Thymus (tissue), 11 donors: ENCODE results near the gene PIEZO2. TPM values are rescaled to one million over a fixed set of nuclear protein-coding genes. Genes with fewer than 3 reads are reported as not detected.

Experiments used
- DNase-seq, 9 donors: peaks; one replicate each; pipeline ENCODE4 v3.0.0-alpha.2; 2013; ENCODE audit warnings: low spot score in 9 of 9, low read depth in 6 of 9, missing footprints in 1 of 9
- H3K27ac ChIP-seq, 2 donors: one replicate each; pipeline ENCODE4 v1.5.1; 2013; ENCODE audit warnings: control low read depth in 1 of 2, low read depth in 1 of 2, low read length in 1 of 2, mild to moderate bottlenecking in 1 of 2, moderate library complexity in 1 of 2
- H3K27me3 ChIP-seq, 2 donors: one replicate each; pipeline ENCODE4 v1.5.1; 2013; ENCODE audit warnings: low read length in 1 of 2; ENCODE audit not compliant: control insufficient read depth in 2 of 2, insufficient read depth in 1 of 2
- H3K36me3 ChIP-seq, 2 donors: one replicate each; pipeline ENCODE4 v1.5.1; 2013; ENCODE audit warnings: low read length in 1 of 2, mild to moderate bottlenecking in 1 of 2, moderate library complexity in 1 of 2; ENCODE audit not compliant: control insufficient read depth in 2 of 2, insufficient read depth in 2 of 2
- H3K4me1 ChIP-seq, 2 donors: one replicate each; pipeline ENCODE4 v1.5.1; 2013; ENCODE audit warnings: low read length in 2 of 2; ENCODE audit not compliant: control insufficient read depth in 2 of 2, insufficient read depth in 2 of 2
- H3K4me3 ChIP-seq, 2 donors: one replicate each; pipeline ENCODE4 v1.5.1; 2013; ENCODE audit warnings: low read length in 2 of 2, control low read depth in 1 of 2, mild to moderate bottlenecking in 1 of 2
- H3K9me3 ChIP-seq, 2 donors: one replicate each; pipeline ENCODE4 v1.5.1; 2013; ENCODE audit warnings: low read length in 1 of 2, mild to moderate bottlenecking in 1 of 2; ENCODE audit not compliant: control insufficient read depth in 2 of 2, insufficient read depth in 1 of 2
- WGBS: extraction: QIAGEN DNeasy Blood & Tissue Kit; methylation state at CpG from one replicate; pipeline ENCODE4 v1.1.7; 2013; 5-methylcytosine and 5-hydroxymethylcytosine counted together
- polyA plus RNA-seq: library from polyadenylated mRNA; stranded (reverse); fragments of 200-250 nt; gene quantifications from one replicate; pipeline ENCODE4 v1.2.3, GENCODE V29; 2013
- total RNA-seq: library from RNA; stranded (reverse); fragments of 120-200 nt; gene quantifications from one replicate; pipeline ENCODE4 v1.2.4, GENCODE V29; 2013
- donor health status: healthy.

Gene PIEZO2
- total and polyA plus RNA-seq, 2 donors = 1.5 to 3.2 TPM

DNA sequence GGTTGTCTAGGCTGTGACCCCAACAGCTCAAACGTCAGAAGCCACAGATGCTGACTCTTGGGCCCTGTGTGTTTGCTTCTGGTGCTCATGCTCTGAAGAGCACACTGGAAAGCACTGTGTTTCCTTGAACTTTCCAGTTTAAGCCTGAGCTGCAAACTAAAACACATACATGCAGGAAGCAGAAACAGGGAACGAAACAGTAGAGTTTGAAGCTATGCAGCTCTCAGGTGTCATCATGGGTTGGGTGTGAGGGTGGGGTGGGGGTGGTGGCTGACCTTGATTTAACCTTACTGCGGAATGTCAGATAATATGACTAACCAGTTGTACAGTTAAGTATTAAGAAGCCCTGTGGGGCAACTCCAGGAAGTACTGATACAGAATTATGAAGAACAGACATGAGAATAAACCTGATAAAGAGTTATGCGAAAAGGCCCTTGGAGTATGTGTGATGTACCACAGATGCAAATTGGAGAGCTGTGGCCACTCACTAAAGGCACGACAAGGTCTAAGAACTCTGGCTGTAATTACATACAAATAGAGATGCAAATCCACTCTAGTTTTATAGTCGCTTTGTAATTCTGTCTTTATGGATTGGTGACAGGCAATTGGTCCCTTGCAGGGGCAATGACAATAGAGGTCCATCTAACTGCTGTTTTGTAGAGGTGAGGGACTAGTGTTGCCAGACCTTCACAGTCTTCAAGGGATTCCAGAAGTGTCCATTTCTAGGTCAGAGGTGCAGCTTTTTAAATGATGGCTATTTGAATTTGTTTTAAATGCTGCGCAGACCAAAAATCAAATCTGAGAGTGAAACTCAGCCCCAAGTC is 350.4 kb downstream of the PIEZO2 start:
- 80% methylated on average over 7 of the region's 7 CpGs for WGBS
- Histone ChIP-seq H3K4me1 (peaks cover 4 to 16% of the 10 kb centered on the region in 2 donors), H3K27ac (no peak overlapping the region), H3K36me3 (no peaks in the 10 kb centered on the region), H3K27me3 (no peaks in the 10 kb centered on the region), H3K4me3 (no peak overlapping the region), H3K9me3 (no peaks in the 10 kb centered on the region)
- no peak for DNase-seq

DNA sequence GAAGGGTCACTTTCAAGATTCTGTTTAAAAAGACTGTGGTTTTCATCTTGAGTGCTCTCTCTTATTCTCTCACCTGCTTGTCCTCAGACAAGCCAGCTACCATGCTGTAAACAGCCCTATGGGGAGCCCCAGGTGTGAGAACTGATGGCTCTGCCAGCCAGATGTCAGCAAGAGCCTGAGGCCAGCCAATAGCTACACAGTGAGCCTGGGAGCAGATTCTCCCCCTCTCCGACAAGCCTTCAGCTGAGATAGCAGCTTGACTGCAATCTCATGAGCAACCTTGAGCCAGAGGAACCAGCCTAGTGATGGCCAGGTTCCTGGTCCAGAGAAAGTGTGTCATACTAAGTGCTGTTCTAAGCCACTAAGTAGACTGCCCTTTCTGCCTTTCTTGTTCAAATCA is 351.5 kb downstream of the PIEZO2 start:
- Histone ChIP-seq H3K27ac (peak overlapping the region in 1 of 2 donors; percentile 13), H3K36me3 (no peaks in the 10 kb centered on the region), H3K4me1 (peaks cover 4 to 16% of the 10 kb centered on the region in 2 donors), H3K4me3 (no peak overlapping the region), H3K27me3 (no peaks in the 10 kb centered on the region), H3K9me3 (no peaks in the 10 kb centered on the region)
- peak in 8 of 9 donors; percentile 19 to 78 (median 46) for DNase-seq
- 62% methylated on average over 1 of the region's 1 CpG for whole genome bisulfite sequencing

DNA sequence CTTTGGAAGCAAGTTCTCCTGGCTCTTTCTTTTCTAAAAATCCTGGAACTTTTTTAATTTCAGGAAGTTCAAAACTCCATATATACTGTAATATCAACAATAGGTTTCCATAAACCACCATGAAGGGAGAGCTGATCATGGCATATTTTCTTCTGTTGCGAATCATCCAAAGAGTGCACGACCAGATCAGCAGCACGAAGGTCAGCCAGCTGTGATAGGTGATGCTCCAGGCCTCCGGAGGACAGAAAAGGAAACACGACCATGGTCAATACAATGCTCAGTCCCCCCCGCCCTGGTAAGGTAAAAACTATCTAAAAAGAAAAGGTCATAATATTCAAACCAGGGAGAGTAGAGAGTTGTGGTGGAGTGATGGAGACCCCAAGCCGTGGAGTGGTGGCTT is 354.6 kb downstream of the PIEZO2 start:
- WGBS = 96% methylated on average over 7 of the region's 7 CpGs
- Histone ChIP-seq H3K4me3 (no peak overlapping the region), H3K4me1 (peaks cover 4 to 16% of the 10 kb centered on the region in 2 donors), H3K9me3 (no peaks in the 10 kb centered on the region), H3K27ac (no peak overlapping the region), H3K27me3 (no peaks in the 10 kb centered on the region), H3K36me3 (no peaks in the 10 kb centered on the region)
- no peak for DNase-seq

DNA sequence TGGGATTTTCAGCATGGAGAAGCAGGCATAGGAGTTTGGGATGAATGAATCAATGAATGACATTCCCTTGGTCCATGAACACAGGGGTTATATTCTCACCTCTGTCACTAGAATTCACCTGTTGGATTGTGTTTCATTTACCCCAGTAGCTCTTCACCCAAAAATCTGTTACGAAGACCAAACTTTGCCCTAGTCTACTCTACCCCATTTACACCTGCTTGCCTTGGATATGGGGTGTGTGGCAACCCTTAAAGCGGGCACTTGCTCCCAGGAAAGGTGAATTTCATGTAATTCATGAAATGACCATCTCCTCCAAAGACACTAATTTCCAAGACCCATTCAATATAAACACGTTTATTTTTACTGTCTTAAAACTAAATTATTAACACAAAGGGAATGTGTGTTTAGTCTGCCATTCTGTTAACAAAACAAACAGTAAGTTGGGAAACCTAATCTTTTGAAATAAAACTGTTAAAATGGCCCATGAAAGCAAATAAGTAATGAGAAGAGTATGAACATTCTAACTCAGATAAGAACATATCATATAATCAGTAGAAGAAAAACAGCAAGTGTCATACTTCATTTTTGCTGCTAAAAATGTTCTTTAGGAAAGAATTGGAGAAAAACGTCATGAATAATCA is 355.5 kb downstream of the PIEZO2 start:
- 96% methylated on average over 4 of the region's 4 CpGs for WGBS
- no peaks in the 10 kb centered on the region for H3K9me3 ChIP-seq
- no peaks in the 10 kb centered on the region for H3K36me3 ChIP-seq
- no peak overlapping the region for H3K27ac ChIP-seq
- H3K4me3 ChIP-seq = no peak overlapping the region
- H3K27me3 ChIP-seq = no peaks in the 10 kb centered on the region
- no peak for DNase-seq
- H3K4me1 ChIP-seq = peaks cover 4 to 12% of the 10 kb centered on the region in 2 donors

DNA sequence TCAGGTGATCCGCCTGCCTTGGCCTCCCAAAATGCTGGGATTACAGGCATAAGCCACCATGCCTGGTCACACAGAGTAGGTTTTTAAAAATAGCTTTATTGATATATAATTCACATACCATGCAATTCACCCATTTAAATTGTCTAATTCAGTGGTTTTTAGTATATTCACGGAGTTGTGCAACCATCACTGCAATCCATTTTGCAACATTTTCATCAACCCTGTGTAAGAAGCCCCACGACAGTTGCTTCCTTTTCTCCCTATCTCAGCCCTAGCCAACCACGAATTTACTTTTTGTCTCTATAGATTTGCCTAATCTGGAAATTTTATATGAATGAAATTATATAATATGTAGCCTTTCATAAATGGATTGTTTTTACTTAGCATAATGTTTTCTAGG is 357.2 kb downstream of the PIEZO2 start:
- no peak overlapping the region for H3K4me3 ChIP-seq
- no peak overlapping the region for H3K27ac ChIP-seq
- WGBS = 93% methylated on average over 4 of the region's 4 CpGs
- no peaks in the 10 kb centered on the region for H3K27me3 ChIP-seq
- no peaks in the 10 kb centered on the region for H3K36me3 ChIP-seq
- H3K9me3 ChIP-seq = no peaks in the 10 kb centered on the region
- DNase-seq = no peak
- H3K4me1 ChIP-seq = no peaks in the 10 kb centered on the region

DNA sequence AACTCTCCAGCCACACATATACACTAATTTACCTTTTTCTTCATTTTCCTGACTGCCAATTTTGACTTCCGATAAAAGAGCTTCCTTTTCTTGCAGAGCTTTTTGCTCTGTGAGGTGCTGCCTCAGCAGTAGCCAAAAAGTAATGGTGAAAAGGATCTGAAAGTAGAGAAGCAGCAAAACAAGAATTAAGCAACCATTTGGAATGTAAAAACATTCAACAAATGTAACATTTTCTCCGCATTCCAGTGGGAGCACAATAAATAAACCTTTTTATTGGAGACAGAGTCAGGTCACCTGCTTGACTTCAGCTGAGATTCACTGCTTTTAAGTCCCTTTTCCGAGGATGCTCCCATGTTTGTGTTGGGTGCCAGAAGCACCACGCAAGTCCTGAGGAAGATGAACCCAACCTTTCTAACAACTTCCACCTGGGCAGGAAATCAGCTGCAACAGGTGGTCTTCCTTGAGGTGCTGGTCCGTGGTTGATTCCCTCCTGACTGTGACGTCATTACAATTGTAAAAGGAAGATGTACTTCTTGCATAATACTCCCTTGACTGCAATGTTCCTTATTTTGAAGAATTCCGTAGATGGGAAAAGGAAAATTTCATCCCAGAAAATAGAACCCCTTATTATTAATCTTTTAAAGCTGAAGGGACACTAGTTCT is 358.1 kb downstream of the PIEZO2 start:
- H3K36me3 ChIP-seq = no peaks in the 10 kb centered on the region
- H3K4me3 ChIP-seq = no peak overlapping the region
- WGBS = 54% methylated on average over 7 of the region's 7 CpGs

DNA sequence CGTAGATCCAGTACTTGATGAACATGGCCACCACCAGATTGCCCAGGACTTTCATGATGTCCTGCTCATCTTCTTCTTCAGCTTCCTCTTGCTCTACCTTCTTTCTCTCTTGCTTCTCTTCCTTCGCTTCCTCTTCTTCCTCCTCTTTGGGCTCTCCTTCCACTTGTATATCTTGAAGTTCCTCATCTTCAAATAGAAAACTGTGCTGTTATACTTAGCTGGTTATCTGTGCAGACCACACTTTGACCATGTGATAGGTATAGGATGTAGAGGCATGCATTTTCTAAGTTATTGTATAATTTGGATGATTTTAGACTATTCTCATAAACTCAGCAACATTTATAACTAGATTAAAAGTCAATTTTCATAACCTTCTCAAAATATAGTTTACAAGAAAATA is 360.2 kb downstream of the PIEZO2 start:
- no peak for DNase-seq
- Histone ChIP-seq H3K9me3 (no peaks in the 10 kb centered on the region), H3K27me3 (no peaks in the 10 kb centered on the region), H3K4me3 (no peak overlapping the region), H3K27ac (no peak overlapping the region), H3K36me3 (no peaks in the 10 kb centered on the region), H3K4me1 (no peaks in the 10 kb centered on the region)
- 95% methylated on average over 2 of the region's 2 CpGs for WGBS

More for the DNA sequence above, 358.1 kb downstream of the PIEZO2 start:
- no peak overlapping the region for H3K27ac ChIP-seq
- no peaks in the 10 kb centered on the region for H3K4me1 ChIP-seq
- H3K9me3 ChIP-seq = no peaks in the 10 kb centered on the region
- H3K27me3 ChIP-seq = no peaks in the 10 kb centered on the region
- DNase-seq = no peak

DNA sequence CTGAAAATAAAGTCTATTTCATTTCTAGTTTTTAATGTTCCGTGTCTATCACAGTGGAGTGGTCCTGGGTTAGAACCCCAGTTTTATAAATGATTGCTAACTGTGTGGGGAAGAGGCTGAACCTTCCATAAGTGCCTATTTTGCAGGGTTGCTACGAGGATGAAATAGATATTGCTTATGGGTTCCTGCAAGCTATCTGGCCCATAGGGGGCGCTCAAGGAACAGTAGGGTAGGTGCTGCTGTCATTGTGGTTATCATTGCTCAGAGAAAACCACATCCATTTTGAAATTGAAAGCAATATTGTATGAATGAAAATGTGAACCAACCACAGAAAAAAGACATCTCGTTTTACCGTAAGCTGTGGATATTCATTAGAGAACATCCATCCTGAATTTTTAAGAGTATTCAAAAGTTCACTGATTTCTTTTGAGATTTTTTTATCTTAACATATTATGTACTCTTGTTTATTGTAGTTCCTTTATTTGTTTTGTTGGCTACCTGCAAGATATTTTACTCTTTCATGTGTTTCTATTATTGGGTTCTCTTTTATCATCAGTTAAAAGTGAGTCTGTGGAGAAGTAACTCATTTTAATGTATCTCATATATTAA is 362.0 kb downstream of the PIEZO2 start:
- WGBS = 10% methylated on average over 5 of the region's 5 CpGs
- DNase-seq = peak; percentile 69 to 95 (median 84)
- H3K36me3 ChIP-seq = no peaks in the 10 kb centered on the region
- no peaks in the 10 kb centered on the region for H3K27me3 ChIP-seq
- no peak overlapping the region for H3K4me3 ChIP-seq
- no peaks in the 10 kb centered on the region for H3K9me3 ChIP-seq
- no peaks in the 10 kb centered on the region for H3K4me1 ChIP-seq
- no peak overlapping the region for H3K27ac ChIP-seq

DNA sequence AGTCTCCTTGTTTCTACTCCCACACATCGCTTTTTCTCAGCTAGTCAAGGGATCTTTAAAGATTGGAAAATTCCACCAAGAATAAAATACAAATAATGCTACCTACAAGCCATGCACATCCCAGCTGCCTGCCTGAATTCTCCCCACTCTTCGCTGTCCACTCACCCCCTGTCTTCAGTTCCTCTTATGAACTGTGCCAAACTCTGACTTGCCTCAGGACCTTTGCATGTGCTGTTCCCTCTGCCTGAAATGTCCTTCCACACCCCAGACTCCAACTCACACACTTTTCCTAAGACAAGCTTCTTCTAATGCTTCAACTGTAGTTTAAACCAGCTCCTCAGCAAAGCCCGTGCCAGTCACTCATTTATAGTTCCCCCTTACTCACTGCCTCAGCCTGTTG is 363.6 kb downstream of the PIEZO2 start:
- DNase-seq = no peak
- no peak overlapping the region for H3K27ac ChIP-seq
- no peaks in the 10 kb centered on the region for H3K9me3 ChIP-seq
- no peaks in the 10 kb centered on the region for H3K27me3 ChIP-seq
- 64% methylated on average over 3 of the region's 3 CpGs for WGBS
- no peaks in the 10 kb centered on the region for H3K36me3 ChIP-seq
- no peak overlapping the region for H3K4me3 ChIP-seq
- H3K4me1 ChIP-seq = no peaks in the 10 kb centered on the region
